LHCN-M2 (cell line): Measurements from ENCODE around the gene MPL. TPM values are rescaled to one million over a fixed set of nuclear protein-coding genes. Genes with fewer than 3 reads are reported as not detected.

Experiments
- DNase-seq: peaks from one replicate; pipeline ENCODE4 v3.0.0-alpha.2; 2012; ENCODE audit warnings: low read depth
- total RNA-seq: library from RNA; depleted of rRNA; stranded (reverse); fragments of >200 nt; gene quantifications from 2 replicates; pipeline ENCODE4 v1.2.3, GENCODE V29; 2014

Gene MPL
- total RNA-seq, 1 experiment from 2014 or later = not detected

GRCh38 chr1:43322506-43322905, 15.1 kb upstream of the MPL start:
- no peak for DNase-seq

- DNase-seq = no peak
These were observed 12.8 kb upstream of the MPL start for GRCh38 chr1:43324810-43325209.

- DNase-seq = no peak
These were observed 12.2 kb upstream of the MPL start for GRCh38 chr1:43325381-43325780.

DNA sequence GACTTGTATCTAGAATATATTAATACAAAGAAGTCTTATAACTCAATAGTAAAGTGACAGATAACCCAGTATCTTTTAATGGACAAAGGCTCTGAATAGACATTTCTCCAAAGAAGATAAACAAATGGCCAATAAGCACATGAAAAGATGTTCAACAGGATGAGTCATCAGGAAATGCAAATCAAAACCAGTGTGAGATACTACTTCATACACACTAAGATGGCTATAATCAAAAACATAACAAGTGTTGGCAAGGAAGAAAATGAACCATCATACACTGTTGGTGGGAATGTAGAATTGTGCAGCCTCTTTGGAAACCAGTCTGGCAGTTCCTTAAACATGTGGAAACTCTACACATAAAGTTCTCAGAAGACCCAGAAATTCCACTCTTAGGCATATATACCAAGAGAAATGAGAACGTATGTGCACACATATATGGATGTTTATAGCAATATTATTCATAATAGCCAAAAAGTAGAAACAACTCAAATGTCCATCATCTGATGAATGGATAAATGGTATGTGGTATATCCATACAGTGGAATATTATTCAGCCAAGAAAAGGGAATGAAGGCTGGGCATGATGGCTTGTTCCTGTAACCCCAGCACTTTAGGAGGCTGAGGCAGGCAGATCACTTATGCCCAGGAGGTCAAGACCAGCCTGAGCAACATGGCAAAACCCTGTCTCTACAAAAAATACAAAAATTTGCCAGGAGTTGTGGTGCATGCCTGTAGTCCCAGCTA, 9.9 kb upstream of the MPL start:
- no peak for DNase-seq

DNA sequence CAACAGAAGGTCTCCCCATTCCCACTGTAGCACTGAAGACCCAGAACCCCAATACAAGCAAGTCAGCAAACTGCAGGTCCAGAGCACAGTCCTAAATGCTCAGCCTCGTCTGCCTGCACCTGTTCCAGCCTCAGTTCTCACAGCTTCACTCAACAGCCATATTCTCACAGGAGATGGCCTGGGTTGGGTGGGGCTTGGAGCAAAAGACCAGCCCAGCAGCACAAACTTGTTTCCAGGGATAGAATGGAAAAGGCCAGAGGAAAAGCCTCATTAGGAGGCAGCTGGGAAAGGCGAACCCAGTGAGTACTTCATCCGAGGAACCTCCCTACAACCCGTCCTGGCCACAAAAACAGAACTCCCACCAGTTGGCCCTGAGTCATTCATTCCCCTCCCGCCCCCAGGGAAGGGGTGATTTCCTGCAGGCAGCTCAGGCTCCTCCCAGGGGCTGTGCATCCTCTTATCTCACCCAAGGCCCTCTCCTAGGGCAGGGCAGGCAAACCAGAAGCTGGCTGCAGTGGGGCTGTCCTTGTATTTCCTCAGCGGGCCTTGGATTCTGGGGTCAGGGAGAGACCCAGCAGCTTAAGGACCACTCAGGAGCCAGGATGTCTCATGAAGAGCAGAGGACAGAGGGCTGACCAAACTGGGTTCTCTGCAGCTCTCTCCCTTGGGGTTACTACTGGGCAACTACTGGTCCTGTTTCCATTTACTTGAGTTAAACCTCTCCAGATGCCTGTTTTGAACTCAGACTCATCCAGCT, 7.4 kb upstream of the MPL start:
- peak; percentile 84 for DNase-seq

GRCh38 chr1:43331688-43332087, 5.9 kb upstream of the MPL start:
- DNase-seq = no peak

- no peak for DNase-seq
These were observed 3.0 kb upstream of the MPL start for GRCh38 chr1:43334453-43335205.

GRCh38 chr1:43338001-43338400, 383 bp downstream of the MPL start:
- no peak for DNase-seq

GRCh38 chr1:43339584-43340232, 2.1 kb downstream of the MPL start:
- no peak for DNase-seq

GRCh38 chr1:43340559-43340958, 2.9 kb downstream of the MPL start:
- DNase-seq = no peak

DNA sequence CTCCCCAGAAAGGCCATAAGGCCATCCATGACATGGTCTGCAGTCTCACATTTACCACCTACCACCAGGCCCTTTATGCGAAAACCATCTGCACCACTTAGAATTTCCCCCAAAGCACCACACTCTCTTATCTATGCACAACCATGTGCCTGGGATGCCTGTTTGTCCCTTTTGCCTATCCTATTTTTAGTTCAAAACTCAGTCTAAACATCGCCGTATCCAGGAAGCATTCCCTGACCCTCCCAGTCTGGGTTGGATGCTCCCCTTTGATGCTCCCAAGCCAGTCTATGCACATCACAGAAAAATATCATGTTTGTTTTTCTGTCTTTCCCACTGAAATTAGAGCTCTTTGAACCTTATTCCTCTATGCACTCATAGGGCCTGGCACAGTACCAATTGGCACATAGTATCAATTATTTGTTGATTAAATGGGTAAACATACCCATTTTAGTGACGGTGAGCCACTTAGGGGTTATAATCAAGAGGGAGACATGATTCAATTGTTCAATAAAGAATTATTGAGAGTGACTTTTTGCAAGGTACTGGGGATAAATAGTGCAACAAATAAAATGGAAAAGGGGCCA, 6.7 kb downstream of the MPL start:
- DNase-seq = no peak

DNA sequence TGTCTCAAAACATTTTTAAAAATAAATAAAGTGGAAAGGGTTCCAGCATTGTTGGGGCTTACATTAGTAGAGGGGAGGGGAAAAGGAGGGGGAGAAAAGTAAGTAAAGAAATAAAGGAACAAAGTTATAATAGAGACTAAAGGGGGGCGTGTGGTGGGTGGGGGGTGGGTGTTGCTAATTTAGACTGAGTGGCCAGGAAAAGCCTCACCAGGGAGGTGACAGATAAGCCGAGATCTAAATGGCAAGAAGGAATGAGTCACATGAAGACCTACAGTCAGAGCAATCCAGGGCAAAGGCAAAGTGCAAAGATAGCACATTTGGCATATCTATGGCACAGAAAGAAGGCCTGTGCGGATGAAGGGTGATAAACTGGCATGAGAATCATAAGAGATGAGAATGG, 7.5 kb downstream of the MPL start:
- no peak for DNase-seq

GRCh38 chr1:43346636-43347035, 9.0 kb downstream of the MPL start:
- DNase-seq = no peak

- DNase-seq = no peak
These were observed 10.8 kb downstream of the MPL start for GRCh38 chr1:43348343-43348808.

- peak; percentile 21 for DNase-seq
These were observed 11.4 kb downstream of the MPL start for GRCh38 chr1:43348809-43349593.

DNA sequence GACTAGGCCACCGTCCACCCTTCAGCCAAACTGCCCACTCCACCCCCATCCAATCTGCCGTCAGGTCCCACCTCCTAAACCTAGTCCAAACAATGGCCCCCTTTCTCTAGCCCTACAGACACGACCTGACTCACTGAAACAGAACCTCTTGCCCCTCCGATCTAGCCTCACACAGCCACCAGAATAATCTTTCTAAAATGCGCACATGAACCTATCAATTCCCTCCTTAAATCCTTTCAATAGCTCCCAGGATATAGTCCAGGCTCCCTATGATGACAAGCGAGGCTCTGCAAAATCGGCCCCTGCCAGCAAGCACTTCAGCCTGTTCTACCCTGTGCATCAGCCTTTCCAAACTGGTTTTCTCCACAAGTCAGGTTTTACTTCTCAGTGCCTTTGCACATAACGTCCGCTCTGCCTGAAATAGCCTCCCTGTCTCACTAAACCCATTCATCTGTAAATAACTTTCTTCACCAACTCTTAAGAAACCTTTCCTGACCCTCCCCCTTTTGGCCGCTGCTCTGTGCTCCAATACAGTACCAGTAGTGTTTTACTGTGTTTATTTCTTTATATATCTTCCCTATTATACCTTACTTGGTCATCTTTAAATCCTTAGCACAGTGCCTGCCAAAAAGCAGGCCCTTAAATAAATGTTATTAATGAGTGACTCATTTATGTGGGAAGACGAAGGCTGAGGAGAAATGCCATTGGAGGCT, 12.1 kb downstream of the MPL start:
- no peak for DNase-seq

GRCh38 chr1:43350976-43351375, 13.4 kb downstream of the MPL start:
- no peak for DNase-seq

- DNase-seq = no peak
These were observed 14.1 kb downstream of the MPL start for GRCh38 chr1:43351421-43352350.

DNA sequence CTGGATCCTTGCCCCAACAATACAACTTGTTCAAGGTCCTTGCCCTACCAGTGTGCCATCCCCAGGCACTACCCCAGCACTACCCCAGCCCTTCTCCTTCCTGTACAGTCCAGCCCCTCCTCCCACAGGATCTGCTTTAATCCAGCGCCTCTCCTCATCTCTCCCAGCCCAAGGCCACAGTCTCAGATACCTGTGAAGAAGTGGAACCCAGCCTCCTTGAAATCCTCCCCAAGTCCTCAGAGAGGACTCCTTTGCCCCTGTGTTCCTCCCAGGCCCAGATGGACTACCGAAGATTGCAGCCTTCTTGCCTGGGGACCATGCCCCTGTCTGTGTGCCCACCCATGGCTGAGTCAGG, 14.7 kb downstream of the MPL start:
- no peak for DNase-seq
